GM19397 (cell line): ENCODE data around the gene TTLL8.

Experiments used
- ATAC-seq: cut with Tn5 transposase; IDR thresholded peaks from one replicate; pipeline ENCODE4 v1.9.1; 2021; ENCODE audit warnings: mild to moderate bottlenecking, moderate library complexity; ENCODE audit not compliant: unreplicated experiment

The TTLL8 gene

DNA sequence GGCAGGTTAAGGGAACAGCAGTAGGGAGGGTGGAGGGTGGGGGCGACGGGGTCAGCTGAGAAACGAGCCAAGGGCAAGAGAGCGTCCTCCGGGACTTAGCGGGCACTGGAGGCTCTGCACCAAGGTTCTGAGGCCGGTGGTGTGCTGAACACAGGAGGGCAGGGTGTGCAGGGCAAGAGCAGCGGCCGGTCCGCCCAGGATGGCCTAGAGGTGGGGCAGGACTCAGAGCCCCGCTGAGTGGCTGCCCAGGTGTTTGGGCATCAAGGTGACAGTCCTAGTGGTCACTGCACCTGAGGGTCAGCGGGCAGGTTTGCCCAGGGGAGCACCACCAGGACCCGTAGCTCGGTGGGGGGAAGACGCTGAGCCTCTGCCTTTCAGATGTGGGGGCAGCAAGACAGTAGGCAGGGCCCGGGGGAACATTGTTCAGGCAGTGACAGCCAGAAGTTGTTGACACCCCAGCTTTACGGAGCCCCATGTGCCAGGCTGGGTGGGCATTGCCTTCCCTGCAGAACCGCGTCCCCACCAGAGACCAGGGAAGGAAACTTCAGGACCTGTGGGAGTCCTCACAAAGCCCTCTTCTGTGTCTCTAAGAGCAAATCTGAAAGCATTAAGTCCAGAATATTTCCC is 4.5 kb upstream of the TTLL8 start:
- ATAC-seq = no peak

DNA sequence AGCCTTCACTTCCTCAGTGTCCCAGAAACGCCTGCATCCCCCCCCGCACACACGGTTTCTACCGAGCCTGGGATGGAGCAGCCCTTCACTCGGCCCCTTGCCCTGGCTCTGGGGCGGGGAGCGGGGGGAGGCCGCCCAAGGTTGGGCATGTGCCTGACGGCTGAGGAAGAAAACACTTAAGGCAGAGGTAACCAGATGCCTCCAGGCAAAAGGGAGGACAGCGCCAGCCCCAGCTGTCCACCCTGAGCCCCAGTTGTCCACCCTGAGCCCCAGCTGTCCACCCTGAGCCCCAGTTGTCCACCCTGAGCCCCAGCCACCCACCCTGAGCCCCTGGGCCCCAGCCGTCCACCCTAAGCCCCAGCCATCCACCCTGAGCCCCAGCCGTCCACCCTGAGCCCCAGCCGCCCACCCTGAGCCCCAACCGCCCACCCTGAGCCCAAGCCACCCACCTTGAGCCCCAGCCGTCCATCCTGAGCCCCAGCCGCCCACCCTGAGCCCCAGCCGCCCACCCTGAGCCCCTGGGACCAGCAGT is 3.8 kb upstream of the TTLL8 start:
- no peak for ATAC-seq

DNA sequence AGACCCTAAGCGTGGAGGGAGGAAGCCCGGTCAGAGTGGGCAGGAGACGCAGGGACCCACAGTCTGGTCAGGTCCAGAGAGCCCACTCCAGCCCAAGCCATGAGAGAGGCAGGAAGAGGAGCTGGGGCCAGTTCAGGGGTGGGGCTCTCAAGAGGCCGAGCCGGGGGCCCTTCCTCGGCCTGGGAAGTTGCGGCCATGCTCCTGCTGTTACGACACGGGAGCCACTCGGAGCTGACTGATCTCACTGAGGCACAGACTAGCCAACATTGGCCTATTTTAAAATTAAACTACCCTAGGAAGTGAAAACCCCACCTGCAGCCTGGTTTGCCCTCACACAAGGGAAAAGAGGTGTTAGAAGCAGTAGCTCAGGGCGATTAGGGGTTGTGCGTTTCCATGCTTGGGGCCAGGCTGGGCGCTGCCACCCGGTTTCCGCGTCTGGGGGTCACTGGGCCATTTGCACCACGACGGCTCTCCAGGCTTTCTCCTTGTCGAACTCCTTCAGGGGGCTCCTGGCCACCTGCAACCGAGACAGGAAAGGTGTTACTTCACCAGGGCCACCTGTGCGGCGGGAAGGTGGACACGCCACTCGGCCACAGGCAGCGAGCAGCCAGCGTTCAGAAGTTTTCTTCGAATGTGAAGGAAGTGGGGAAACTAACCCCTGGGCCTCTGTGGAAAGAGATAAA is 3.2 kb upstream of the TTLL8 start:
- ATAC-seq = no peak

DNA sequence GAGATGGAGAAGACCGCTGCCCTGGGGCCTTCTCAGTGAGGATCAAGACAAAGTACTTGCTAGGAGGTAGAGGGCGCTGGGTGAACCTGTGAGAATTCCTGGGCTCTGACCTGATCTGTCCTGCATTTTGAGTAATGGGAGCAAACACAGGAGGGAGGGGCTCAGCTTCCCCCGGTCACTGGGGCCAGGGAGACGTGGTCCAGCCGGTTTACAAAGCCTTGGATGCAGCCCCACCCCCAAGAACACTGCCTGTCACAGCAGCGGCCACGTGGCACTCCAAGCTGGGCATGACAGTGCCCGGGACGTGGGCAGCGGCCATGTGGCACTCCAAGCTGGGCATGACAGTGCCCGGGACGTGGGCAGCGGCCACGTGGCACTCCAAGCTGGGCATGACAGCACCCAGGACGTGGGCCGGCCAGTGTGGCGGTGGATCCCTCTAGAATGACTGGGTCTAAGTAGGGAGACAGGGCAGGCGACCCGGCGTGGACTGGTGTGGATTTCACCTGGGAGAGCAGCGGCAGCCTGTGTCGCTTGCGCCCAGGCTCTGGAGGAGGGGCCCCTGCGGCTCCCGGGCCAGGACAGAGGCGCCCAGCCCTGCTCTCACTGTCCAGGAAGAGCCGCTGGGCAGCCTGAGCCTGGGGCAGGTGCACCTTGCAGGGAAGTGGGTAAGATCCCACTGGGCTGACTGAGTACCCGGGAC is 2.5 kb upstream of the TTLL8 start:
- no peak for ATAC-seq

DNA sequence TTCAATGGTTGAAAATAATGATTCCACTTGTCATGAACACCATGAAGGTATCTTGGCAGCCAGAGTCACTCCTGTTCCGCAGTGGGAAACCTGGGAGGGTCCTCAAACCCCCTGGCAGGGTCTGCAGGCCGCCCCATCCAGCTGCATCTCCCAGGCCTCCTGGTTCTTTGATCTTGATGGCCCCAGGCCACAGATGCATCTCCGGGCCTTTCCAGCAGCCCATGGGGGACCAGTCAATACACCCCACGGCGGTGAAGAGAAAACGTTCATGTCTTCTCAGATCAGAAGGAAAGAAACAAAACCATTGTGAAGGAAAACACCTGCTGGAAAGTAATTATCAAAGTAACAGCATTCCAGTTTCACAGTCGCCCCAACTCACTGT is 1.8 kb upstream of the TTLL8 start:
- ATAC-seq = no peak

DNA sequence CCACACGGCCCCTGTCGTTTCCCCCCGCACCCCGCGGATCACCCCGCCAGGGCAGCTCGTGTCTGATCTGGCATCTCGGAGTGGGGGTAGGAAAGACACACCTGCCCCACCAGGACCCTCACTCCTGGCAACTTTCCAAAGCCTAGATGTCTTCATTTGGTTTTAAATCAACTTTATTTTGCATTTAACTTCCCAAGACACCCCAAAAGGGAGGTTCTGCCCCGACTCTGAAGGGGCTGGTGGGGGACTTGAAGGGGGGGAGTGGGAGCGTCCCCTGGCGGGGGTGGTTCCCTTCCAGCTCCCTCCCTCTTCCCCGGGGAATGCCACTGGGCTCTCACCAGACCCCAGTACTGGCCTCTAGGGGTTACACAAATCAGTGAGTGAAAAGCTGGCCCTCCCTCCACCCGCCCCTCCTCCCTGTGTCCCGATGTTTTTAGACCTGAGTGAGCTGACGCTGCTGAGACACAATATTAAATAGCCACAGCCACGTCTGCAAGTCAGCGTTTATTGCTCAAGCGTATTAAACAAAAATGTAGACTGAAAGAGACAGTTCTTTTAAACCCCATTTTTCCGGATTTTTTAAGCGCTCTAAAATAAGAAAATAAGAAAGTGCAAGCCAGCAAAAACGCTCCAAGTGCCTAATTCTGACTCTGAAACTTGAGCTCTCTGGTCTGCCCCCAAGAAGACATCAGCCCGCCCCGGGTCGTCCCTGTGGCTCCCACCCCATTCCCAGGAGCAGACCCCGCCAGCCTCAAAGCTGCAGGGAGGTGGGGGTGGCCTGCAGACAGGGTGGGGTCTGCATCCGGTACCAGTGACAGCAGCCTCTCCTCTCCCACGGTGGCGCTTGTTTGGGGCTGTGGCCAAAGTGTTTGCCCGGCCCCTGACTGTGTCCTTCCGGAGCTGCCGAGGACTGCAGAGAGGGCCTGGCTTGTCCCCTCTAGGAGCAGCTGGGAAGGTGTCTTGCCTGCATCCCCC is 1.1 kb upstream of the TTLL8 start:
- ATAC-seq = no peak

DNA sequence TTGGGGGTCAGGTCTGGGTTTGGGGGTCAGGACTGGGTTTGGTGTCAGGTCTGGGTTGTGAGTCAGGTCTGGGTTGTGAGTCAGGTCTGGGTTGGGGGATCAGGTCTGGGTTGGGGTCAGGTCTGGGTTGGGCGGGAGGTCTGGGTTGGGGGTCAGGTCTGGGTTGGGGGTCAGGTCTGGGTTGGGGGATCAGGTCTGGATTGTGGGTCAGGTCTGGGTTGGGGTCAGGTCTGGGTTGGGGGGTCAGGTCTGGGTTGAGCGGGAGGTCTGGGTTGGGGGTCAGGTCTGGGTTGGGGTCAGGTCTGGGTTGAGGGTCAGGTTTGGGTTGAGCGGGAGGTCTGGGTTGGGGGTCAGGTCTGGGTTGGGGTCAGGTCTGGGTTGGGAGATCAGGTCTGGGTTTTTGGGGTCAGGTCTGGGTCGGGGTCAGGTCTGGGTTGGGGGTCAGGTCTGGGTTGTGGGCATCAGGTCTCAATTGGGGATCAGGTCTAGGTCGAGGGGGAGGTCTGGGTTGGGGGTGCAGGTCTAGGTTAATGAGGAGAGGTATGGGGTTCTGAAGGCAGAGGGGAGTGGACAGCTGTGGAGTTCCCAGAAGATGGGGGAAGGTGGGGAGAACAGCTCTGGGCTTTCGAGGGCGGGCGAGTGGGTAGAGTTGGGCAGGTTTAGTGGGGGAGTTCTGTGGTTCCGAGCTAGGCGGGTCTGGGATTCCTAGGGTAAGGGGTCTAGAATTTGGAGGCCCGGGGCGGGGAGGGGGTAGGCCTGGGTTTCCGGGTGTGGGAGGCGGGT is 629 bp downstream of the TTLL8 start:
- ATAC-seq = no peak

DNA sequence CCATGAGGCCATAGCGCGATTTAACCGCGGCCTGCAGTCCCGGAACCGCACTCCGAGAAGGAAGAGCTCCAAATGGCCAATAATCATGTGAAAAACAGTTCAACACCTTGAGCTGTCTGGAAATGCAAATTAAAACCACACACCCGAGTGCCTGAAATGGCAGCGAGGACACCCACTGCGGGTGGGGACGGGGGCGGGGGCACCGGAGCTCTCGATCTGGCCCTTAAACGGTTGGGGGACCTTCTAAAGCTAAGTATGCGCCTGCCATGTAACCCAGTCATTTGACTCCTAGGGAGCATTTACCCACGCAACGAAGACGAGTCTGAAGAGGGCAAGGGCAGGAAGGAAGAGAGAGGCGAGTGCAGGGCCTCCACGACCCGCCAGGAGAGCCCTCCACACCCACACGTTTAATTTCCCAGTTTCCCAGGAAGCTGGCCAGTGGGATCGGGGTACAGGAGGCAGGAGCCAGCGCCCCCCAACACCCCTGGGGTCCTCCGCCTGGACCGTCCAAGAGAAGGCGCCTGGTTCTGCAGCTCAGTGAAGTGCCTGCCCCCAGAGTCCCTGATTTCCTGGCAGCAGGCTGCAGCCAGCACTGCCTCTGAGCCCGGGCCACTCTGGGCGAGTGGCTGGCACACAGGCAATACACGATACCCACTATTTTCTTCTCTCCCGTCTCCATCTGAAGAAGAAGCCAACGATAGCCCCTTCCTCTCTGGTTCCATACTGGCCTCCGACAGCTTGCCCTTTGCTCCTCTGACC is 1.7 kb downstream of the TTLL8 start:
- no peak for ATAC-seq

DNA sequence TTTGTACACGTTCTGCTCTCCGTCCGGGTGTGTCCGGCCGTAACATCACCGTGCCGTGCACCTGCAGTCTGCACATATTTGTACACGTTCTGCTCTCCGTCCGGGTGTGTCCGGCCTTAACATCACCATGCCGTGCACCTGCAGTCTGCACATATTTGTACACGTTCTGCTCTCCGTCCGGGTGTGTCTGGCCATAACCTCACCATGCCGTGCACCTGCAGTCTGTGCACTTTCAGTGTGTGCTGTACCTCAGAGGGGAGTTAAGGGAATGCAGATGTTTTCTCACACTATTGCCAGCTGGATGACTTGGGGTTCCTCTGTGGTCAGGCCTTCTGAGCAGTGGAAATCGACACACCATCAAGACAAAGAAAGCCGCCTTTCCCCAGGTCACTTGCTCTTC is 4.2 kb downstream of the TTLL8 start:
- ATAC-seq = no peak

DNA sequence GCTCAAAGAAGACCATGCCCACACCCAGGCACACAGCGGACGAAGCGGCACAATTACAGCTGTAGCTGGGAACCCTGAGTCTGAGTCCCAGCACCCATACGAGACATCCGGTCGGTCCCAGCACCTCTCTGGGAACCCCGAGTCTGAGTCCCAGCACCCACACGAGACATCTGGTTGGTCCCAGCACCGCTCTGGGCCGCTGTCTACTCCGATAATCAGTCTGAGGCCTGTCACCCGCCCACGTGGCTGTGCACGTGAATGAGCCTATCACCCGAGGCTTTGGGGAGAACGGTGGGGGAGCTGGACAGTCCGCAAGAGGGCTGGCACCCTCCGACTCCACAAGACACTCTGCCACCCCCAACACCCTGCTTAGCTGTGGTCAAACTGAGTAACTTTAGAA is 6.2 kb downstream of the TTLL8 start:
- ATAC-seq = no peak

DNA sequence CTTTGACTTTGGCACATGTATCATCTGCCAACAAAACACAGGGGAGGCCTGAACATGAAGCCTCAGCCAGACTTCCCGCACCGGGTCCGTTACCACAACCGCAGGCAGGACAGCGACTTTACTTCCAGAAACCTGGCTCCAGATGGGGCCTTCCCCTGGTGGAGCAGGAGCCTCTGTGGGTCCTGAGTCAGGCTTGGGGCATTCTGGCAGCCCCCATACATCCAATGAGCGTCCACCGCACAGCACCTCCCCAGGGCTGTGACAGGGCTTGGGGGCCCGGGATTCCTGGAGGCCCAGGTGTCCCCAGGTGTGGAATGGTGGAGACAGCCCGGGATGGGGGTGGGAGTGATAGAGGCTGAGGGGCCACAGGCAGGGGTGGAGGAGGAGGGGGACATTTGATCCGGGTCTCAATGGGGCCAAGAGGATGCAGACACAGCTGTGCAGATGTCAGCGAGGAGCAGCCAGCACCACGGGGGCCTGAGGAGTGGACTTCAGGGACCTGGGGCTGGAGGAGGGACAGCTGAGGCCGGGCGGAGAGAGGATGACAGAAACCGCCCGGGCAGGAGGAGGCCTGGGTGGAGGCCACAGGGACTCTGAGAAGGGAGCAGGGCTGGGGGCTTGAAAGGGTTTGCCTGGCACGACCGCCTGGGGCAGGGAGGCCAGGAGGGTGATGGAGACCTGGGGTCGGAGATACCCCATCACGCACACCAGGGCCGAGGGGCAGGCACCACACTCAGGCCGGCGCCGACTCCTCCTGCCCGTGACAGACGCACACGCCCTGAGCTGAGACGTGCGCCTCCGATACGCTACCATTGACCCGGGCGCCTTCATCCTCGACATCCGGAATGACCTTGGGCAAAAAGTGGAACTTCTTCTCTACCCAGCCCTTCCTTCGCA is 8.6 kb downstream of the TTLL8 start:
- no peak for ATAC-seq

DNA sequence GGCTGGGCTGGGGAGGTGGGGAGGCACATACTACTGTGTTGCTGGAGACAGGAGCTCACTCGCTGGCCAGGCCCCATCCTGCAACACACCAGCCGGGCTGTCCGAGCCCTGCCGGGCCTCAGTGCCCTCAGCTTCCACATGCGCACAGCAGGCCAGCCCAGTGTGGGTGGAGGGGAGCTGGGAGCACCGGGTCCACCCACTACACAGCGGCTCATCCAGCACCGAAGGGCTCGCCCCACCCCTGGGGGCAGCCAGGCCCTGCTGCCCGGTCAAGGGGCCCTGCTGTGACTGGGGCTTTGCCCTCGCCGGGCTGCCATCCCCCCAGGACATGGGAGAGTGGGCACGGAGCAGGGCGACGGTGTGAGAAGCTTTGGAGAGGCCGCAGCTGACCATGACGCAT is 9.3 kb downstream of the TTLL8 start:
- no peak for ATAC-seq

DNA sequence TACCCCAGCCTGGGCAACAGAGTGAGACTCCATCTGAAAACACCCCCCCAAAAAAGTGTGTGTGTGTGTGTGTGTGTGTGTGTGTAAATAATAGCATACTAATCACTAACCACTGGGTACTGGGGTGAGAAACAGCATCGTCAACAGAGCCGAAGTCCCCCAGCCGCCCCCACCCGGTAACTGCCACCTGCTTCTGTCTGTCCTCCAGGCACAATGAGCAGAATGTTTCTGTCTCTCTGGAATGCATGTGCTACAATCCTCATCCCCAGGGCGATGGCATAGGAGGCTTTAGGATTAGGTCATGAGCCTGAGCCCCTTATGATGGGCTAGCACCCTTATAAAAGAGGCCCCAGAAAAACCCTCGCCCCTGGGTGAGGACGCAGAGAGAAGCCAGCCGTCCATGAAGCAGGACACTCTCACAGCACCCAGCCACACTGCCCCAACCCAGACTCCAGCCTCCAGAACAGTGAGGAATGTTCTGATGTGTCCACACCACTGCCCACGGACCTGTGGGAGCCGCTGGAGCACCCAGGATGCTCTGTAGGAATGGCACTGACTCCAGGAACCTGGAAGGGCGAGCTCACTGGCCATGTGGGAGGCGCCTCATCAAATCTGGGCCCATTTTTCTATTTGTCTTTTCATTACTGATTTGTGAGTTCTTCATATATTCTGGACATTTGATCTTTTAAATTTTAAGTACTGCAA is 9.9 kb downstream of the TTLL8 start:
- no peak for ATAC-seq

DNA sequence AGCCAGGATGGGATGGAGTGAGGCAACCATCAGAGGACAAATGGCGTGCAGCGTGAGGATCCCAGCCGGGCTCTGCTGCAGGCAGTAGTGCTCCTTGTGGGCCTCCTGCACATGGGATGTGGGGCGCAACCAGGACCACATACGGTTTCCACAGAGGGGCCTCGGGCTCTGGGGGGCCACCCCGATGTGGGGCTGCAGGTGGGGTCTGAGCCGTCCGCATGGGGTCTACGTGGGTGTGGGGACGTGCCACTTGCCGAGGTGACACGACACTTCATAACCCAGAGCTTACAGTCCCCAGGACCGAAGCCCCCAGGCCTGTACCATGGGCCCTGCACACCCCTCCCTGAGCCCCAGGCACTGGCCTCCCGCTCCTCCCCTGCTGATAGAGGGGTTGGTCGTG is 10.8 kb downstream of the TTLL8 start:
- no peak for ATAC-seq

DNA sequence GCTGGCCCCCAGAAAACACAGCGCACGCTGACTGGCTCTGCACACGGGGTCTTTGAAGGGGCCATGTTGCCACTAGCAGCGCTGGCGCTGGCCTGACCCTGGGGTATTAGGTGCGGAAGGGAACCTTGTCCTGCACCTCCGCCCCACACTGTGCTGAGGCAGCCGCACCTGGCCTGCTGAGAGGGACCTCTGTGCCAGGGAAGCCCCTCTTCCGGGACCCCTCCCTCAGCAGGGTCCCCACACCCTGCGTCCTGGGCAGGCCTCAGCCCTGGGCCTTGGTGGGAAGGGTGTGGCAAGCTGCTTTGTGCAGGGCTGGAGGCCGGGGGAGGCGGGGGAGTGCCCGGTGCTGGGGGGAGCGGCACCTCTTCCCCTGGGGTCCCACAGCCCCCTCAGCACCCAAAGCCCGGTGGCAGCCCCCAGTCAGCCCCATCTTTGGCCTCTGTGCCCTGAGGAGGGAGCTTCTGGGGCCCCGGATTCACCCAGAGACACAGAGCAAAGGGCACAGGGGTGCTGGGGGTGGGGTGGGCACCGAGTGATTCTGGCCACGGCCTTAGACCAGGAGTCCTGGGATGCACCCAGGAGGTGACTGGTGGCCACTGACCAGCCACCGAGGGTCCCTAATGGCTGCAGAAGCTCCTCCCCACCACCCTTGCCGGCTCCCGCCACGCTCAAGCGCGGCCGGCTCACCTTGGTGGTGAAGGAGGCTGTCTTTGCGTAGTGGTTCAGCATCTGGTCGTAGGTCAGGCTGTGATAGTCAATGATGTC is 11.4 kb downstream of the TTLL8 start:
- ATAC-seq = no peak

DNA sequence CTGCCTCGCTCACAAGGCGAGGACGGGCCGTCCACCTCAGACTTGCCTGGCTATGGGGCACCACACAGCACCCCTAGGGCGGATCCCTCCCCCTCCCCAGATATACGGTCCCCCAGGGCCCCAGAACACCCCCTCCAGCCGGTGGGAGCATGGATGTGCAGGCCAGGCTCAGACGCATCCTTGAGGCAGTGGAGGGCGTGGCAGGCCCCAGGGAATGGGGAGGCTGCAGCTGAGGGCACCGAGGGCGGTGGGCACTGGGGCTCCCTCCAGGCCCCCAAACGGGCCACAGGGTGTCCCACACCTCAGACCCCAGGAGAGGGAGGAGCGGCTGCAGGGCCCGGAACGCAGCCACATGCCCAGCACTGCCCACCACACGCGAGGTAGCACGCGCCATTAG is 12.1 kb downstream of the TTLL8 start:
- no peak for ATAC-seq
